ENCODE data around the gene SKIC2.
"Not testable (repeated sequence)": the region's sequence is repeated elsewhere in the genome, so short reads cannot be mapped to it uniquely, and the experiment has no call there.

The SKIC2 gene
- total RNA-seq = 110 to 143 (median 128) reads per million in 4 donors

- DNase-seq = peak; percentile 95 to 100 (median 97)
Measured at GRCh38 chr6:31958741-31959739, at the start of gene SKIC2, which contains the start of gene NELFE. Gene SKIC2 (plus strand): TSS chr6:31959175. CDS start chr6:31959193, 18 bp downstream. Gene NELFE (minus strand): TSS chr6:31958971. CDS start chr6:31958446, 525 bp downstream.

GRCh38 chr6:31909298-31909697 lies 49.7 kb upstream of the SKIC2 start:
- not testable (repeated sequence) for DNase-seq

- DNase-seq = no peak
Measured at GRCh38 chr6:31911826-31912585, 47.0 kb upstream of the SKIC2 start.

- no peak for DNase-seq
Measured at GRCh38 chr6:31915351-31915750, 43.6 kb upstream of the SKIC2 start.

- no peak for DNase-seq
Measured at GRCh38 chr6:31915756-31916155, 43.2 kb upstream of the SKIC2 start.

GRCh38 chr6:31918069-31918720 lies 40.8 kb upstream of the SKIC2 start:
- DNase-seq = no peak

GRCh38 chr6:31919624-31920303 lies 39.2 kb upstream of the SKIC2 start:
- no peak for DNase-seq

- DNase-seq = no peak
Measured at GRCh38 chr6:31920811-31921210, 38.2 kb upstream of the SKIC2 start.

- no peak for DNase-seq
Measured at GRCh38 chr6:31922942-31923341, 36.0 kb upstream of the SKIC2 start.

- DNase-seq = no peak
Measured at GRCh38 chr6:31927242-31927862, 31.6 kb upstream of the SKIC2 start, which contains the start of gene C2. Gene C2 (plus strand): TSS chr6:31927717. CDS start chr6:31927753, 36 bp downstream.

- no peak for DNase-seq
Measured at GRCh38 chr6:31927863-31928671, 30.9 kb upstream of the SKIC2 start.

GRCh38 chr6:31928672-31928939 lies 30.4 kb upstream of the SKIC2 start:
- DNase-seq = no peak

GRCh38 chr6:31930962-31931361 lies 28.0 kb upstream of the SKIC2 start:
- DNase-seq = no peak

- not testable (repeated sequence) for DNase-seq
Measured at GRCh38 chr6:31932137-31932536, 26.8 kb upstream of the SKIC2 start.

- DNase-seq = no peak
Measured at GRCh38 chr6:31933537-31933936, 25.4 kb upstream of the SKIC2 start.

GRCh38 chr6:31935021-31935420 lies 24.0 kb upstream of the SKIC2 start:
- DNase-seq = no peak

- no peak for DNase-seq
Measured at GRCh38 chr6:31935823-31936222, 23.2 kb upstream of the SKIC2 start.

- DNase-seq = no peak
Measured at GRCh38 chr6:31940256-31940664, 18.7 kb upstream of the SKIC2 start.

- no peak for DNase-seq
Measured at GRCh38 chr6:31943742-31944141, 15.2 kb upstream of the SKIC2 start.

- no peak for DNase-seq
Measured at GRCh38 chr6:31945154-31945506, 13.8 kb upstream of the SKIC2 start.

Data from T-helper 1 cell (primary cell).